ENCODE data around the gene WDR75.

Gene WDR75

GRCh38 chr2:189486237-189486770 lies 45.0 kb downstream of the WDR75 start:
- TF ChIP-seq FOXM1 (IDR thresholded peaks at IDR 0.05; ENCODE audit: borderline replicate concordance) (no peak), HDGF (IDR thresholded peaks at IDR 0.05; ENCODE audit: borderline replicate concordance) (no peak), TARDBP (IDR thresholded peaks at IDR 0.05) (no peak), L3MBTL2 (conservative IDR thresholded peaks at IDR 0.05) (no peak), PKNOX1 (IDR thresholded peaks at IDR 0.05) (no peak), LEF1 (IDR thresholded peaks at IDR 0.05; ENCODE audit: borderline replicate concordance) (no peak), ELF4 (IDR thresholded peaks at IDR 0.05) (no peak), FOXA1 (IDR thresholded peaks at IDR 0.05) (no peak), ZNF384 (IDR thresholded peaks at IDR 0.05) (no peak), FOXK2 (IDR thresholded peaks at IDR 0.05) (no peak), SUZ12 (IDR thresholded peaks at IDR 0.05) (no peak), NFRKB (IDR thresholded peaks at IDR 0.05) (no peak), ARNT (IDR thresholded peaks at IDR 0.05) (no peak), BHLHE40 (IDR thresholded peaks at IDR 0.05; ENCODE audit: borderline replicate concordance) (no peak), SP1 (IDR thresholded peaks at IDR 0.05) (no peak), CTBP1 (IDR thresholded peaks at IDR 0.05; ENCODE audit: borderline replicate concordance) (no peak)
- POLR2A ChIA-PET: no interaction called here
- DNase-seq (ENCODE audit: extremely low spot score): no peak
- CTCF ChIA-PET: no interaction called here

GRCh38 chr2:189487283-189488007 lies 46.2 kb downstream of the WDR75 start:
- CTCF ChIA-PET: no interaction called here
- POLR2A ChIA-PET: no interaction called here
- DNase-seq (ENCODE audit: extremely low spot score): no peak
- TF ChIP-seq FOXA1 (IDR thresholded peaks at IDR 0.05) (no peak), ARNT (IDR thresholded peaks at IDR 0.05) (no peak), SP1 (IDR thresholded peaks at IDR 0.05) (no peak), CTBP1 (IDR thresholded peaks at IDR 0.05; ENCODE audit: borderline replicate concordance) (no peak)

GRCh38 chr2:189488008-189488310 lies 46.7 kb downstream of the WDR75 start:
- no peak for DNase-seq (ENCODE audit: extremely low spot score)
- CTCF ChIA-PET: no interaction called here
- TF ChIP-seq FOXA1 (IDR thresholded peaks at IDR 0.05) (no peak), ELF4 (IDR thresholded peaks at IDR 0.05) (no peak), FOXK2 (IDR thresholded peaks at IDR 0.05) (no peak), L3MBTL2 (conservative IDR thresholded peaks at IDR 0.05) (no peak), BHLHE40 (IDR thresholded peaks at IDR 0.05; ENCODE audit: borderline replicate concordance) (no peak), CTBP1 (IDR thresholded peaks at IDR 0.05; ENCODE audit: borderline replicate concordance) (no peak), NFRKB (IDR thresholded peaks at IDR 0.05) (no peak), SUZ12 (IDR thresholded peaks at IDR 0.05) (no peak), FOXM1 (IDR thresholded peaks at IDR 0.05; ENCODE audit: borderline replicate concordance) (no peak), ARNT (IDR thresholded peaks at IDR 0.05) (no peak), HDGF (IDR thresholded peaks at IDR 0.05; ENCODE audit: borderline replicate concordance) (no peak), PKNOX1 (IDR thresholded peaks at IDR 0.05) (no peak), ZNF384 (IDR thresholded peaks at IDR 0.05) (no peak), TARDBP (IDR thresholded peaks at IDR 0.05) (no peak), LEF1 (IDR thresholded peaks at IDR 0.05; ENCODE audit: borderline replicate concordance) (no peak)
- POLR2A ChIA-PET: no interaction called here

DNA sequence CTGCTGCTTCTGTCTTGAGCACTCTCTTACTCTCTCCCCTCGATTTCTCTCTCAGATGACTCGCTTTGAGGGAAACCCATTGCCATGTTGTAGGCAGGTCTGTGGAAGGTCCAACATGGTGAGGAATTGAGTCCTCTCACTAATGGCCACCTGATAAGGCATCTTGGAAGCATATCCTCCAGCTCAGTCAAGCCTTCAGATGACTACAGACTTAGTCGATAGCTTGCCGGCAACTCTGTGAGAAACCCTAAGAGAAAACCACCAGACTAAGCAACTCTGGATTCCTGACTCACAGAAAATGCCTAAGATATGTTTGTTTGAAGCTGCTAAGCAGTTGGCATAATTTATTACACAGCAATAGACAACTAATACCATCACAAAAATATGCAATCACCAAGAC lies 51.2 kb downstream of the WDR75 start:
- ChIA-PET POLR2A (no interaction called here), CTCF (no interaction called here)
- no peak for DNase-seq (ENCODE audit: extremely low spot score)

DNA sequence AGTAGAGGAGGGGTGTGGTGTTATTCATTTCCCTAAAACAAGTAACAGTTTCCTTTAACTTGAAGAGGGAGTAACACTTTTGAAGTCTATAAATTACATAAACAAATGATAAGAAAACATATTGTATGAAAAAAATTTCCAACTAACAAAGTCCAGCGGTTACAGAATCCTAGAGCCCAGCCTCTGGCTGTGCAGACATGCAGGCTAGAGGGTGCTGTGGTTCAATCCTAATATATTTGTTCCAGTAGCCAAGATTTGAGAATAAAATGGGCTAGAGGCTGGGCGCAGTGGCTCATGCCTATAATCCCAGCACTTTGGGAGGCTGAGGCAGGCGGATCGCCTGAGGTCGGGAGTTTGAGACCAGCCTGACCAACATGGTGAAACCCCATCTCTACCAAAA lies 56.9 kb downstream of the WDR75 start:
- ChIA-PET CTCF (no interaction called here), POLR2A (no interaction called here)
- DNase-seq (ENCODE audit: extremely low spot score): no peak
- TF ChIP-seq SUZ12 (IDR thresholded peaks at IDR 0.05) (no peak), L3MBTL2 (conservative IDR thresholded peaks at IDR 0.05) (no peak), ZNF384 (IDR thresholded peaks at IDR 0.05) (no peak), TARDBP (IDR thresholded peaks at IDR 0.05) (no peak), SP1 (IDR thresholded peaks at IDR 0.05) (no peak), BHLHE40 (IDR thresholded peaks at IDR 0.05; ENCODE audit: borderline replicate concordance) (no peak), LEF1 (IDR thresholded peaks at IDR 0.05; ENCODE audit: borderline replicate concordance) (no peak), FOXM1 (IDR thresholded peaks at IDR 0.05; ENCODE audit: borderline replicate concordance) (no peak), FOXK2 (IDR thresholded peaks at IDR 0.05) (no peak)

More for the DNA sequence above, 51.2 kb downstream of the WDR75 start:
- no peak for TF ChIP-seq PKNOX1 (IDR thresholded peaks at IDR 0.05)
- no peak for TF ChIP-seq TARDBP (IDR thresholded peaks at IDR 0.05)
- no peak for TF ChIP-seq FOXK2 (IDR thresholded peaks at IDR 0.05)
- no peak for TF ChIP-seq ARNT (IDR thresholded peaks at IDR 0.05)
- TF ChIP-seq LEF1 (IDR thresholded peaks at IDR 0.05; ENCODE audit: borderline replicate concordance): no peak
- TF ChIP-seq ELF4 (IDR thresholded peaks at IDR 0.05): no peak
- TF ChIP-seq SUZ12 (IDR thresholded peaks at IDR 0.05): no peak
- TF ChIP-seq HDGF (IDR thresholded peaks at IDR 0.05; ENCODE audit: borderline replicate concordance): no peak
- TF ChIP-seq L3MBTL2 (conservative IDR thresholded peaks at IDR 0.05): no peak
- no peak for TF ChIP-seq BHLHE40 (IDR thresholded peaks at IDR 0.05; ENCODE audit: borderline replicate concordance)
- TF ChIP-seq FOXM1 (IDR thresholded peaks at IDR 0.05; ENCODE audit: borderline replicate concordance): no peak
- no peak for TF ChIP-seq NFRKB (IDR thresholded peaks at IDR 0.05)
- TF ChIP-seq ZNF384 (IDR thresholded peaks at IDR 0.05): no peak
- TF ChIP-seq FOXA1 (IDR thresholded peaks at IDR 0.05): no peak
- TF ChIP-seq SP1 (IDR thresholded peaks at IDR 0.05): no peak
- TF ChIP-seq CTBP1 (IDR thresholded peaks at IDR 0.05; ENCODE audit: borderline replicate concordance): no peak

DNA sequence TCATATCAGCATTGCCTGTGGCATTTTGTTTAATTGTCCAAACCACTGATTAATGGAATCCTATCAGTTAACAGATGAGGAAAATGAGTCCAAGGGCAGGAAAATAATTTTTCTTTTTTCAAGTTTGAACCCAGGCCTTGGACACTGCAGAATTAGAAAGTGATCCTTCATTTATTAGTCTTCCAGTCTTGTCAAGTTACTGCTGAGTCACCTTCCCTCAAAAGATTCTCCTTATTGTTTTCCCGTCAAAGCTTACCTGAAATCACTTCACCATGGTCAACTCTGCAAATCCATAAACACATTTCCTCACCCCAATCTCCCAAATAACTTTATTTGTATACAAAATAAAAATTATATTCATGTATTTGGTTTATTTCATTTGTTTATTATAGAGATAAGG lies 57.9 kb downstream of the WDR75 start:
- ChIA-PET POLR2A (no interaction called here), CTCF (no interaction called here)
- no peak for DNase-seq (ENCODE audit: extremely low spot score)
- TF ChIP-seq FOXA1 (IDR thresholded peaks at IDR 0.05) (no peak), TARDBP (IDR thresholded peaks at IDR 0.05) (no peak), CTBP1 (IDR thresholded peaks at IDR 0.05; ENCODE audit: borderline replicate concordance) (no peak), FOXM1 (IDR thresholded peaks at IDR 0.05; ENCODE audit: borderline replicate concordance) (no peak), ARNT (IDR thresholded peaks at IDR 0.05) (no peak), ELF4 (IDR thresholded peaks at IDR 0.05) (no peak)

All from HEK293T (cell line).